GM19240 (cell line): ENCODE measurements around the gene P3R3URF.

Experiments
- DNase-seq: peaks from one replicate; pipeline ENCODE4 v3.0.0; 2011; ENCODE audit warnings: low spot score; ENCODE audit not compliant: insufficient read length

Gene P3R3URF

DNA sequence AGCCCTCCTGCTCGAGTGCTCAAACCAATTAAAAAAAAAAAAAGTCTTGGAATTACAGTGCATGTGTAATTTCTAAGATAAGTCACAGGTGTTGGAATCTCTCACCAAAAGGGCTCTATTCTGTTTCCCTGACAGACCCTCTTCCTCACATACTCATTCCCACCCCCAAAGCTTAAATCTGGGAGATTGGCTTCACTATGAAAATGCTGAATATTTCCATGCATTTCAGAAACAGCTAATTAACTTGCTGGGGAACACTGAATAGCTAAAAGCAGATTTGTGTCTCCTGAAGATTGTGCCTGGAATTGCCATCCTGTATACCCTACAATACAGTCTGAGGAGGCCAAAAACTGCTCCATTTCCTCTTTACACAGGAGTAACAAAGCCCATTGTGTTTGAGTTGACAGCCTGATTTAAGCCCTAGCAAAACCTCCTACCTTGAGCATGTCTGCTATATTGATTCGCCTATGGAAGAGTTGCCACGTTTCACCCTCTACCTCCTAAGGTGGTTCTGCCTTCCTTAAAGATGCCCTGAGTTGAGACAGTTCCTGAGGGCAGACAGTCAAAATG, 42.4 kb downstream of the P3R3URF start:
- DNase-seq: no peak

DNA sequence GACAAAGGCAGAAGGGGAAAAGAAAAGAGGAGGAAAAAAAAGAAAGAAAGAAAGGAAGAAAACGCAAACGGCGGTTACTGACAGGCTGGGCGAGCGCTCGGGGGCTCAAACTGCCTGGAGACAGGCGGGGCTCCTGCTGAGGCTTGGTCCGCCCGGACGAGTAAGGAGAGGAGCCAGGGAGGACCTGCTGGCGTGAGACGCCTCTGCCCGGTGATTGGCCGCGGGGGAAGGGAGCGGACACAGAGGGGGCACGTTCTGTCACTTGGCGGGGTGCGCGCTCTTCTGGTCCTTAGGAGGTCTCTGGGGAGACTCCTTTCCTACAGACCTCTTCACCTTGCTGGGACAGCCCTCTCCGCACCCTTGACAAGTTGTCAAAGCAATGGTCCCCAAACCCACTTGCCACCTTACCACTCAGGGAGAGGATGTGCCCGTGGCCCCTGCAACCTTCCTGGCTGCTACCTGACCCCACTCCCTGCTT, 43.1 kb downstream of the P3R3URF start:
- DNase-seq: peak; percentile 45

DNA sequence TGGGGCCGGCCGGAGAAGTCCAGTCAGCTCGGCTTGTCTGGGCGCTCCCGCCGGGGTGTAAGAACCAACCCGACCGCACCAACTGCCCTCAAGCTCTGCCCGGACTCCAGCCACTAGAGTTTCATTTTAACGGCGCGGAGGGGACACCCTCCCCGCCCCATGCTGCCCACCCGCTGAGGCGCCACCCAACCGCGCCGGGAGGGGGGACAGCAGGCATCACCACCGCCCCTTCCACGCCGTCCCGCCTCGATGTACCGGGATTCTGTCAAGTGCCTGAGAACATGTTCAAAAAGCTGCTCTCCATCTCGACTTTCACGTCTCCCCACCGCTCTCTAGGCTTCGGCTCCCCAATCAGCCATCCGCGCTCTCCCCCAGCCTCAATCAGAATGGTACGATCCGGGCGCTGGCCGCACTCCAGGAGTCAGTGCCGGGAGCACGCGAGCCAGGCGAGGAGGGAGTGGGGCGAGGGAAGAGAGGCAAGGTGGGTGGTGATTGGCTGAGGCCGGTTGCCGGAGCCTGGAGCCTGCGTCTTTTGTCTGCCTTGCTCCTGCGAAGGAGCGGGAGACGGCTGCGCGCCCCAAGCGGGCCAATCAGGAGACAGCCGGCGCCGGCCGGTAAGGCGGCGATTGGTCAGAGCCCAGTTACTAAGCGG, 43.6 kb downstream of the P3R3URF start, which contains the start of gene PIK3R3:
TSS of gene PIK3R3 (minus strand) at position 101 of the 652 bp plus-strand sequence. CDS start 677 bp downstream, outside the sequence.
- peak; percentile 87 for DNase-seq

DNA sequence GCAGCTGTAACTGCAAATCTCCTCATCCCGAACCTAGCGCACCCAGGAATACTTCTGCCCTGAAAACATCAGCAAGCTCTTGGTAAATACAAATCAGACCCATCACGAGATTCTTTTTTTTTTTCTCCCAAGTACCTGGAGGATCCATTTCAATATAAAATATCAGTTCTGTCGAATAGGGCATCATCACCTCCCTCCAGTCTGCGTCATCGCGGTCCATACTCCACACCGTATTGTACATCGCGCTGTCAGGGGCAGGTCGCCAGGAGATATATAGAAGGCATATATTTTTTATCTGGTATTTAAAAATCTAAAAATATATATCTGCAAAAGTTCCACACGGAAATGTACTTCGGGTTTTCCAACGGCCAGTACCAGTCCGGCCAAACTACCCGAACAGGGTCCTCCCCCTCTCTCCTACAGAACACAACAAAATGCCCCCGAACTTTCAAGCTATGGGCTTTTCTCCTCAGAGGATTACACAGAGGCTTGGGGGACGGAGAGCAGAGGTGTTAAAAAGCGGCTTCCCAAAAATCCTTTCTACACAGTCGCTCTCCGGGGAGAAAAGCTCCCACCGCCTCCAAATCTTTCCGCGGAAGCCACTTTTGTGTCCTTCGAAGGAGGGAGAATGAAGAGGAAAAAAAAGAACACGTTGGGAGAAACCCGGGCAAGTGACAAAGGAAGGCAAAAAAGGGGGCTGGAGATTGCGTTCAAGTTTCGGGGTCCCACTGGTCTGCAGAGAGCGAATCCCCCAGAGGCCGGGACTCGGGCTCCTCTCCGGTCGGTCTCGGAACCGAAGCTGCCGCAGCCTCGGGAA, 44.4 kb downstream of the P3R3URF start:
- no peak for DNase-seq

- no peak for DNase-seq
Measured at GRCh38 chr1:46131093-46131492, 45.2 kb downstream of the P3R3URF start.

GRCh38 chr1:46130606-46131005, 45.7 kb downstream of the P3R3URF start:
- DNase-seq: no peak

DNA sequence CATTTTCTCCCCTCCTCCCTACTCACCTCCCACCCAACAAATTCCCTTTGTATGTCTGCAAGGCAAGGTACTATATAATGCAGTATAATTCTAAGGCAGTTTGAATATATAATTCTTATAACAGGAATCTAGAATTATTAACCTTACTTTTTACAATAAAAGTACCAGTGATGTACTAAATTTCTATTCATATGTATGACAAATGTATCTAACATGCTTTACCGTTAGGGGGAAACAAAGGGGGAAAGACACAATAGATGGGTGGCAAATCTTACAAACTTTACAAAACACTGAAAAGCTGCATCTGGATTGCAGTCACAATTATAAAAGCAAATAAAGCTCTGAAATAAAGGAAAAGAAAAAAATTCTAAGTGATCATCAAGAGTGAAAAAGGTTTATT, 46.2 kb downstream of the P3R3URF start:
- no peak for DNase-seq

- no peak for DNase-seq
Measured at GRCh38 chr1:46128344-46128743, 47.9 kb downstream of the P3R3URF start.
